ENCODE data around the gene EVI5. TPM values are rescaled to one million over a fixed set of nuclear protein-coding genes. Genes with fewer than 3 reads are reported as not detected.

EVI5 gene
- total and polyA plus RNA-seq, 12 donors = 3.6 to 63.1 (median 45.2) TPM

DNA sequence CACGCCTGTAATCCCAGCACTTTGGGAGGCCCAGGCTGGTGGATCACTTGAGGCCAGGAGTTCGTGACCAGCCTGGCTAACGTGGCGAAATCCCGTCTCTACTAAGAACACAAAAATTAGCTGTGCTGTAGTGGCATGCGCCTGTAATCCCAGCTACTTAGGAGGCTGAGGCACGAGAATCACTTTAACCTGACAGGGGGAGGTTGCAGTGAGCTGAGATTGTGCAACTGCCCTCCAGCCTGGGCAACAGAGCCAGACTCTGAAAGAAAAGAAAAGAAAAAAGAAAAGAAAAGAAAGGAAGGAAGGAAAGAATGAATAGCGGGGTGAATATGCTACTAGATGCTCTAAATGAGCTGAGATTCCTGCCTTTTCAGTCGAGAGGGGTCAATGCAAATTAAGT lies 305.3 kb downstream of the EVI5 start:
- Histone ChIP-seq H3K27ac (no peak overlapping the region), H3K27me3 (peaks cover 47% of the 10 kb centered on the region), H3K36me3 (replicated peaks in 1 of 2) (no peaks in the 10 kb centered on the region), H3K4me1 (replicated peaks in 1 of 2) (peaks cover 28% of the 10 kb centered on the region in 2 donors), H3K4me3 (no peak overlapping the region), H3K9me3 (replicated peaks in 1 of 3) (no peaks in the 10 kb centered on the region)
- no peak for TF ChIP-seq POLR2A (IDR thresholded peaks at IDR 0.05)
- no peak for TF ChIP-seq CTCF (IDR thresholded peaks at IDR 0.05)
- 91 to 97% (median 93%) methylated on average over 9 of the region's 9 CpGs for WGBS, 4 donors
- intact Hi-C loops (cut with DNase I) = no loop called here
- DNase-seq = no peak

- Histone ChIP-seq H3K4me1 (replicated peaks in 1 of 2) (peaks cover 16% of the 10 kb centered on the region in 2 donors), H3K36me3 (replicated peaks in 1 of 2) (no peaks in the 10 kb centered on the region), H3K27me3 (peaks cover 37% of the 10 kb centered on the region), H3K27ac (no peak overlapping the region), H3K9me3 (replicated peaks in 1 of 3) (no peaks in the 10 kb centered on the region), H3K4me3 (no peak overlapping the region)
- no peak for DNase-seq
- WGBS, 4 donors = 81 to 96% (median 90%) methylated on average over 3 of the region's 3 CpGs
- intact Hi-C loops (cut with DNase I) = no loop called here
- TF ChIP-seq CTCF (IDR thresholded peaks at IDR 0.05) = no peak
- TF ChIP-seq POLR2A (IDR thresholded peaks at IDR 0.05) = no peak
These were observed 306.5 kb downstream of the EVI5 start for GRCh38 chr1:92478393-92478792.

GRCh38 chr1:92476071-92476631 lies 308.8 kb downstream of the EVI5 start:
- intact Hi-C loops (cut with DNase I) = no loop called here
- WGBS, 4 donors = 63 to 69% (median 65%) methylated on average over 8 to 12 of the region's 12 CpGs
- no peak for DNase-seq
- Histone ChIP-seq H3K4me1 (replicated peaks in 1 of 2) (no peaks in the 10 kb centered on the region), H3K27ac (no peak overlapping the region), H3K36me3 (replicated peaks in 1 of 2) (no peaks in the 10 kb centered on the region), H3K9me3 (replicated peaks in 1 of 3) (no peaks in the 10 kb centered on the region), H3K27me3 (peaks cover 15% of the 10 kb centered on the region), H3K4me3 (no peak overlapping the region)
- TF ChIP-seq CTCF (IDR thresholded peaks at IDR 0.05) = no peak
- TF ChIP-seq POLR2A (IDR thresholded peaks at IDR 0.05) = no peak

DNA sequence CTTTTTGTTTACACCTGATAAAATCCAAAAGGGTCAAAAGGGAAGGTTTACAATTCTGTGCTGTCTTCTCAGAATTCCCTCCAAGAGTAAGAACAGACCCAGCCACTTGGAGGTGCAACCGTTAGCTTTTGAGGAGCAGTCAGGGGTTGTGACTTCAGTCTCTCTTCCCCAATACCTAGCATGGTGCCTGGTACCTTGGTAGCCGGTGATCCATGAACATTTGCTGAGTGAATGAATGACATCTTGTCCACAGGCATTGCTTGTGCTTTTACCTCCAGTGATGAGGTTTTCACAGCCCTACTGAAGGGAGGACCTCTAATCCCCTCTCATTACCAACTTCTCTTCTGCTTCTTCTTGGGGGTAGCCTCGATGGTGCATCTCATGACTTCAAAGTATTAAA lies 309.9 kb downstream of the EVI5 start:
- no peak for DNase-seq
- no peaks in the 10 kb centered on the region for H3K36me3 ChIP-seq (replicated peaks in 1 of 2)
- no peak overlapping the region for H3K4me3 ChIP-seq
- H3K27ac ChIP-seq = no peak overlapping the region
- 81 to 87% (median 84%) methylated on average over 3 of the region's 3 CpGs for whole genome bisulfite sequencing, 4 donors
- intact Hi-C loops (cut with DNase I) = no loop called here
- H3K27me3 ChIP-seq = peaks cover 3% of the 10 kb centered on the region
- H3K9me3 ChIP-seq (replicated peaks in 1 of 3) = no peaks in the 10 kb centered on the region
- H3K4me1 ChIP-seq (replicated peaks in 1 of 2) = no peaks in the 10 kb centered on the region
- TF ChIP-seq POLR2A (IDR thresholded peaks at IDR 0.05) = no peak
- TF ChIP-seq CTCF (IDR thresholded peaks at IDR 0.05) = no peak

All from adrenal gland (tissue), 12 donors.